GM18499 (cell line): ENCODE measurements around the gene FOXD2.

ENCODE experiments used
- ATAC-seq: cut with Tn5 transposase; IDR thresholded peaks from one replicate; pipeline ENCODE4 v1.9.1; 2021; ENCODE audit warnings: moderate number of reproducible peaks; ENCODE audit not compliant: insufficient read depth, unreplicated experiment

The FOXD2 gene

GRCh38 chr1:47416319-47417169 is 21.3 kb upstream of the FOXD2 start:
- ATAC-seq = no peak

GRCh38 chr1:47417170-47418044 is 20.4 kb upstream of the FOXD2 start:
- no peak for ATAC-seq

- ATAC-seq = no peak
Measured at GRCh38 chr1:47418122-47418521, 19.7 kb upstream of the FOXD2 start.

DNA sequence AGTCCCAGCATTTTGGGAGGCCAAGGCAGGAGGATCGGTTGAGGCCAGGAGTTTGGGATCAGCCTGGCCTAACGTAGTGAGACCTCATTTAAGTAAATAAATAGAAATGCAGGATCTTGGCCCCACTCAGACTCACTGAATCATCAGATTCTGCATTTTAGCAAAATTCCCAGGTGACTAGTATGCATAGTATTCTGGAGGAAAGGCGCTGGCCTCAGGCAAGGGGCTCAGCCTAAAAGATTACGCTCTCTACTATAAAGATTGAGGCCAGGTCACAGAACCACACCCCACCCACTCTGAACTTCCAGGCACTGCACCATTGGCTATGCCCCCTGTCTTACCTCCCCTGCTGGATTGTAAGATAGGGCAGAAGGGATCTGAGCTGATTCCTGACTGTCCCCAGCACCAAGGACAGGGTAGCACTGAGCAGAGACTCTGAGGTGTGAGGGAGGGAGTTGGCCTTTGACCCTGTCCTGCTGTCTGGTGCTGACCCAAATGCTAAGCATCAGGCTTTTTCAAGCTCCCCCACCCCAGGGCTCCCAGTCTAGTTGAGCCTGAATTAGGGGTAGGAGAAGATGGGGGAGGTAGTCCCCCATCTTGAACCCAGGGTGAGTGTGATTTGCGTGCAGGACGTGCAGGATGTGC is 19.0 kb upstream of the FOXD2 start:
- no peak for ATAC-seq

DNA sequence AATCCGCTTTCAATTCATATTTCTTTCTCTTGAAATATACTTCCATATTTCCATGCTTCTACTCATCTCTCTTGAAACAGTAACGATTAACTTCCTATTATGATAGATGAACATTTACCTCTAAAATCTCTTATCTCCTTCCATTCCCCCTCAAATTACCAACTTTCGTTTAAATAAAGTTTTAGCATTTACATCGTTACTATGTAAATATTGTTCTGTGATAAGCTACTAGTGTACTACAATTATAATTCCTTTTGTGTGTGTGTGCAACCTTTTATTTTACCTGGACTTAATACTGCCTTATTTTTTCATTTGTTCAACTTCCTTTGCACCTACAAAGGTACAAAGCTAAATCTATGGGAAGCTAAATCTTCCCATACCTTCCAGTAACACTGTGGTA is 17.3 kb upstream of the FOXD2 start:
- ATAC-seq = no peak

GRCh38 chr1:47423872-47424271 is 14.0 kb upstream of the FOXD2 start:
- ATAC-seq = no peak

DNA sequence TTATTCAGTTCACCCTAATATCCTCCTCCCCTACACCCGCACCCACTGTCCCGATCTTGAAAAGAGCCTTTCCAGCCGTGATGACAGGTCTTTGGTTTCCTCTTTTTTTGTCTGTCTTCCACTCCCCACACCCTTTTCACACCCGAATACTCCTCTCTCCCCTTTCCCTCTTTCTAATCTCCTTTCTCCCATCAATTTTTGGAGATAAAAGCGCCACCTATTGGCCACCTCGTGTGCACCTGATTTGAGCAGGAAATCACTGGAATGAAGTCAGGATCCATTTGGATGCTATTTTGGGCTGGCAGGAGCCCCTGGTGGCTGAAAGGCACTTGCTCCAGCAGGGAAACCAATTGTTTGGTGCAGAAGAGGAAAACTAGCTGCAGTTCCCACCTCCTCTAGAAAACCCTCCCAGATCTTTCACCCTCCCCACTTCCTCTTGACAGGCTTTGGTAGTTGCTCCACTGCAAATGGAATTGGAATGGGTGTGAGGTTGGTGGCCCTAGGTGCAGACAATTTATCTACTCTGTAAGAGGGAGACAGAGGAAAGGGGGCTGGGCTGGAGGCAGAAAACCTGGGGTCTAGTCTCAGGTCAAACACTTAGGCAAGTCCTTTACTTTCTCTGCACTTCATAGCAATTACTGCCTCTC is 13.4 kb upstream of the FOXD2 start:
- ATAC-seq = no peak

GRCh38 chr1:47431534-47431933 is 6.3 kb upstream of the FOXD2 start:
- ATAC-seq = no peak

DNA sequence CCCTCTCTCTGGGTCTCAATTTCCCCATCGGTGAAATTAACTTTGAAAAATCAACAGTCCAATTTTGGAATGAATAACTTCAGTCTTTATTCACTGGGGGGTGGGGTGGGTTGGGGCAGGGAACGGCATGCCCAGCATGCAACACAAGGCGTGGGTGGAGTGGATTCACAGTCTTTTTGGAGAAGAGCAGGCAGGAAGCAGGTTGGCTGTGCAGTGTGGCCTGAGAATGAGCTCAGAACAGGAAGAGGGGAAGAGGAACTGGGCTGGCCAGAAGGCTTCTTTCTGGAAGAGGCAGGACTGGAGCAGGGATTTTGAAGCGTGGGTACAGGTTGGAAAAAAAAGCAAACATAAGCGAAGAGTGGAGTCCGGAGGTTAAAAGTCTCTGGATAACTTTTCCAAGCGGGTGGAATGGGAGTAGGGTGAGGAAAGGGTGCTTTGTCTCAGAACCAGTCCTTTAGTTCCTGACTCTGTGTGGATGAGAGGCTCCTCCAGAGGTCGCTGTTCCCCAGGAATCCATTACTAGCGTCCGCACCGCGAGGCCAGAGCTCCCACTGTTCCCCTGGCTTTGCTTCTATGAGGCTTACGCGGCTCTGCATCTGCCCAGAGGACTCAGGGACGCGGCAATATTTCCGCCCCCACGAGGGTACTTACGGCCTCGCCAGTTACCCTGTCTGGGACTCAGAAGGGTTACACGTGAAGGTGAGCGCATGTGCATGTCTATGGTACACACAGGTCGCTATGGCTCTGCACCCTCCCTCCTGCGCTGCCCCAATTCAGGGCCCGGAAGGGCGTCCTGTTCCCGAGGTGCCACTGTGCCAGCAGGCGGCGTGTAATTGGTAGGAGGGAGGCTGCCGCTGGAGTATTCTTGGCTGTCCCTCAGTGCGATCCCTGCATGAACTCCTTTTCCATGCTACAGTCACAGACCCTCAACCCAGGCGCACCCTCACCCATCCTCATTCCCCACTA is 5.5 kb upstream of the FOXD2 start:
- no peak for ATAC-seq

DNA sequence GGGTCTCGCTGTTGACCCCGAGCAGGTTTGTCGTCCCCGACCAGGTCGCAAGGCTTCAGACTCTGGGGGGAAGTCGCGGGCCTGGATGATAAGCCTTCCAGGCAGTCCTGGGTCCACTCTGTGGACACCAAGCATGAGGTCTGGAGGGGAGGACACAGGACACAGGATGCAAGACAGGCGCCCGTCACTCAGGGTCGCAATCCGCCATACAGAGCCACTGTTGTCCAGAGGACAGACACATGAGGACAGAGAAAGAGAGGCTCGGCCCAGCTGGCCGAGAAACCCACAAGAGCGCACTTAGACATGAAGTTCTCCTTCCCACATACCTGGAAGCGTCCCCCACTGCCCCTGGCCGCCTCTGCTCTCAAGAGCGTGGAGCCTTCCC is 4.8 kb upstream of the FOXD2 start:
- ATAC-seq = no peak

GRCh38 chr1:47433477-47434050 is 4.3 kb upstream of the FOXD2 start:
- ATAC-seq = no peak

- no peak for ATAC-seq
Measured at GRCh38 chr1:47434051-47434842, 3.6 kb upstream of the FOXD2 start.

- ATAC-seq = no peak
Measured at GRCh38 chr1:47435506-47436303, 2.1 kb upstream of the FOXD2 start.

- peak; percentile 33 for ATAC-seq
Measured at GRCh38 chr1:47436304-47436978, 1.4 kb upstream of the FOXD2 start.

GRCh38 chr1:47436979-47437446 is 831 bp upstream of the FOXD2 start:
- peak; percentile 6 for ATAC-seq

DNA sequence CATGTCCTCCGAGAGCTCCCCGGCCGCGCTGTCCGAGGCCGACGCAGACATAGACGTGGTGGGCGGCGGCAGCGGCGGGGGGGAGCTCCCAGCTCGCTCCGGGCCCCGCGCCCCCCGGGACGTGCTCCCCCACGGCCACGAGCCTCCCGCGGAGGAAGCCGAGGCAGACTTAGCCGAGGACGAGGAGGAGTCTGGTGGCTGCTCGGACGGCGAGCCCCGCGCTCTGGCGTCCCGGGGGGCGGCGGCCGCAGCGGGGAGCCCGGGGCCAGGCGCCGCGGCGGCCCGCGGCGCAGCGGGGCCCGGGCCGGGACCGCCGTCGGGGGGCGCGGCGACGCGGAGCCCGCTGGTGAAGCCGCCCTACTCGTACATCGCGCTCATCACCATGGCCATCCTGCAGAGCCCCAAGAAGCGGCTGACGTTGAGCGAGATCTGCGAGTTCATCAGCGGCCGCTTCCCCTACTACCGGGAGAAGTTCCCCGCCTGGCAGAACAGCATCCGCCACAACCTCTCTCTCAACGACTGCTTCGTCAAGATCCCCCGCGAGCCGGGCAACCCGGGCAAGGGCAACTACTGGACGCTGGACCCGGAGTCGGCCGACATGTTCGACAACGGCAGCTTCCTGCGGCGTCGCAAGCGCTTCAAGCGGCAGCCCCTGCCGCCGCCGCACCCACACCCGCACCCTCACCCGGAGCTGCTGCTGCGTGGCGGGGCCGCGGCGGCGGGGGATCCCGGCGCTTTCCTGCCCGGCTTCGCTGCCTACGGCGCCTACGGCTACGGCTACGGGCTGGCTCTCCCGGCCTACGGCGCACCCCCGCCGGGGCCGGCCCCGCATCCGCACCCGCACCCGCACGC is 547 bp downstream of the FOXD2 start:
- ATAC-seq = no peak
